Measurements from ENCODE around the gene GMDS.

The GMDS gene

GRCh38 chr6:1633366-1634021 is 611.9 kb downstream of the GMDS start:
- DNase-seq: no peak

DNA sequence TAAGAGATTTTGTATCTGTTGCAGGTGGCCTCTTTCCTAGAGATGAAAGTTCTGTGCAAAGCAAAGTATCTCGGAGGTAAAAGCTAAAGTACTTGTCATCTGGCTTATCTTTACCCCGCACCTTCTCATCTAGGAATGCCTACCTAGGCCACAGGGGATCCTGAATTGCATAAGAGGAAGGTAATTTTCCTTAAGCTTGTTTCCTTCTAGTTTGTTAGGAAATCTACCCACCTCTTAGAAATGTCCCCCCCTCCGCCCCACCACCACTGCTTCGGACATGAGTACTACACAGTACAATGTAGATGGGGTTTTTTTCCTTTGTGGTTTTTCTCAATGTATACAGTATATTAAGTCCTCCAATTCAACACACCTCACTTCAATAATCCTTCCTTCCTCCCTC is 614.2 kb downstream of the GMDS start:
- no peak for DNase-seq

DNA sequence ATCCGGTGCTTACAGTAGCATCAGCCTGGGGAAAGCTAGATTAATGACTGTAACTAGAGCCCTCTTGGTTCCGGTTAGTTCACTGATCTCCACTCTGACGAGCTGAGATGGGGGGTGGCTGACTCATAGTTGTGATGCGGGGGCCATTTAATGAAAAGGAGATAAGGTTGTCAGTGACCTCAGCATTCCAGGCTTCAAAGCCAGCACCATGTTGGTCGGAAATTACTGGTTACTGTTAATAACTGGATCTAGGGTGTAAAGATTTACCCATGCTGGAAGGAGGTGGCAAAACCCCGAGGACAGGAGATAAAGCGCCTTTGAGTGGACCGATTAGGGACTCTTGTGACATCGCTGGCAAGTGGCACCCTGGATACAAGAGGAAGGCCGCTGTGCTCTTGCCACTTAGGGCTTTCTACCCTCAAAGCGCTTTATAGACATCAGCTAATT is 614.6 kb downstream of the GMDS start:
- no peak for DNase-seq

GRCh38 chr6:1630212-1630770 is 615.1 kb downstream of the GMDS start:
- DNase-seq: no peak

GRCh38 chr6:1629316-1629715 is 616.1 kb downstream of the GMDS start:
- no peak for DNase-seq

DNA sequence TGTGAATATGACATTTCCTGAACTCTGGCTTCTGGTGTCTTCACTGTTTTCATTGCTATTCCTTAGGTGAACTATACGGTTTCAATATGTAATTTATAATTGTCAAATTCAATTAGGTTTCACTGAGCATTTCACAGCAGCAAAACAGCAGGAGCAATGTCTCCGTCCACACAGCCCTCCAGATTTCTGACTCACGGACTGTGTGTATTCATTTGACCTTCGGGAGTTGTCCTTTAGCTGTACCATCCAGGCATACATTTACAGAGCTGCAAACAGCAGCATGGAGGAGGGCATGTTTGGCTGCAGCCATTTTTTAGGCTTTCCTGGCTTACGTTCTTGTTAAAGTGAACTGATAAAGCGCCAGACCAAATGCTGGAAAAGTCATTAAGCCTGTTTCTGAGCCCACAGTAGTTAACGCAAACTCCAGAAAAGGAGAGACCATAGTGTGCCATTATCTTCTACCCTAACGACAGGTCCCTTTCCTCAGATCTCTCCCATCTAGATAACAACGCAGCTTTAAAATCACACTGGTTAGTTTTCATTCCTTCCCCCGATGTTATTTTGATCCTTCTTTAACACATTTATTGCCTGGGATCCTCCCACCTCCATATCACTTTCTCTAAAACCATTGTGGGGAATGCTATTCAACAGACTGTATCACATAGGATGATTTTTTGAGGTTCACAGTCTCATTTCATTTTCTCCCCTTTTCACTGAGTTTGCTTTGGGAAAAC is 617.4 kb downstream of the GMDS start:
- no peak for DNase-seq

GRCh38 chr6:1626481-1626880 is 618.9 kb downstream of the GMDS start:
- no peak for DNase-seq

GRCh38 chr6:1625794-1626435 is 619.5 kb downstream of the GMDS start:
- no peak for DNase-seq

- no peak for DNase-seq
Observed at GRCh38 chr6:1624851-1625781, 620.3 kb downstream of the GMDS start.

DNA sequence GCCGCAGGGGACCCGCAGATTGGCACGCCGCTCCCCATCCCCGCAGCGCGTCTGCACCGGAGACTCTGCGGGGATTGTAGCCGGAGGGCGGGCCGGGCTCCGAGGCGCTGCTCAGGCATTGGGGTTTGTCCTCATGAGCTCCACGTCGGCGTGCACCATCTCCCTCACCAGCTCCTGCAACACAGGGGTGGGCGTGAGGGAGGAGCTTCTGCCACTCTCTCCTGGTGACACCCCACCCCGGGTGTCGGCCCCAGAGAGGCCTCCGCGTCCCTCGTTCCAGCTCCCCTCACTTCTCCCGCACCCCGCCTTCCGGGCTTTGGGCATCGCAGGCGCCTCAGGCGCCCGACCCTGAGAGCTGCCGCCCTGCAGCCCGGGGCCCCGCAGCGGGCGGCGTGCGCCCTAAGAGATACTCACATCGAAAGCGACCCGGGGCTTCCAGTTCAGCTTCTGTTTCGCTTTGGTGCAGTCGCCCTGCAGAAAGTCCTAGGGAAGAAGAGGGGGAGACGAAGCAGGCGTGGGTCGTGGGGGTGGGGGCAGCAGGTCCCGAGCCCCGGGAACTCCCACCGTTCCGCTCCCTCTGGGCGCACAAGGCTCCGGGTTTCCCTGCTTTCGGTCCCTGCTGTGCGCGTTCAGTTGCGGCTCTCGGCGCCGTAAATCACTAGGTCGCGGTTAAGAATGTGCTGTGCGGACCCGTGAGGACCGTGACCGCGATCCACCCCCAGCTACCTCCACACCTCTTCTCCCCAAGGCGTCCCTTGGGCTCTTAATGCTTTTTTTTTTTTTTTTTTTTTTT is 621.2 kb downstream of the GMDS start:
- no peak for DNase-seq

GRCh38 chr6:1623769-1624057 is 621.7 kb downstream of the GMDS start:
- DNase-seq: no peak

DNA sequence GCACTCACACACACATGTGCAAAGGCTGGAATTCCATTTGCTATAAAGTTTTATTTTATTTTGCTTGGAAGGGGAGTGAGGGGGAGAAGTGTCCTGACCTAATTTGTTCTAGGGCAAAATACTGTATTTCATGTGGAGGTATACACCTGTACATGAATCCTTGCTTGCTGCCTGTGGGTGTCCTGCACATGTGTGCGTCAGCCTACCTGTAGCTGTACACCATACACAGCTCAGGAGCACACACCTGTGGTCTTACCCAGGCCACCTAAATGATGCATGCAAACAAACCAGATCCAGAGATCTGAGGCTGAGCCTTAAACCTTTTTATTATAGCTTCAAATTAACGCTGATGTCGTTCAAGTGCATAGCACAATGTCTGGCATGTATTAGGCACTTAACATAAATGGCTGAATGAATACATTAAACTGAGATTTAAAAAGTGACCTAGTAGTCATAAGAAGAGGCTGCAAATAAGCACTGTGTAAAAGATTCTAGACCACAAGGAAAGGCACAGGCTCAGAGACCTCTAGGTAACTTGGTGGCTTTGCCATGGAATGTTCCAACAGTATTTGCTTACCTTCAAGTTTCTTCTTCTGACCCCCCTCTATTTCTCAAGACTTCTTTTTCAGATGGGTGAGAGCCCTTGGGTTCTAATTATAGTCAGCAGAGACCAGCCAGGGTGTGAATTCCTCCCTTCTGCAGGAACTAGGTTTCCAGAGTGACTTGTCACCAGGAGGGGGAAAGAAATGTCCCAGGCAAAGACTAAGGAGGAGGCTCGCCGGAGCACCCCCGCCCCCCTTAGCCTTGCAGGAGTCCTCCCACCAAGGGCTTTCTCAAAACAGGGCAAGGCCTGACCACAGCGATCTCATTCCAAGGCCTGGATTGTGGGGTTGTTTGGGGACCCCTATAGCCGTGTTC is 622.3 kb downstream of the GMDS start:
- no peak for DNase-seq

- DNase-seq: no peak
Observed at GRCh38 chr6:1622220-1622850, 623.1 kb downstream of the GMDS start.

GRCh38 chr6:1621070-1621701 is 624.2 kb downstream of the GMDS start:
- DNase-seq: no peak

- no peak for DNase-seq
Observed at GRCh38 chr6:1620504-1621069, 624.8 kb downstream of the GMDS start.

- no peak for DNase-seq
Observed at GRCh38 chr6:1619673-1620503, 625.5 kb downstream of the GMDS start.

DNA sequence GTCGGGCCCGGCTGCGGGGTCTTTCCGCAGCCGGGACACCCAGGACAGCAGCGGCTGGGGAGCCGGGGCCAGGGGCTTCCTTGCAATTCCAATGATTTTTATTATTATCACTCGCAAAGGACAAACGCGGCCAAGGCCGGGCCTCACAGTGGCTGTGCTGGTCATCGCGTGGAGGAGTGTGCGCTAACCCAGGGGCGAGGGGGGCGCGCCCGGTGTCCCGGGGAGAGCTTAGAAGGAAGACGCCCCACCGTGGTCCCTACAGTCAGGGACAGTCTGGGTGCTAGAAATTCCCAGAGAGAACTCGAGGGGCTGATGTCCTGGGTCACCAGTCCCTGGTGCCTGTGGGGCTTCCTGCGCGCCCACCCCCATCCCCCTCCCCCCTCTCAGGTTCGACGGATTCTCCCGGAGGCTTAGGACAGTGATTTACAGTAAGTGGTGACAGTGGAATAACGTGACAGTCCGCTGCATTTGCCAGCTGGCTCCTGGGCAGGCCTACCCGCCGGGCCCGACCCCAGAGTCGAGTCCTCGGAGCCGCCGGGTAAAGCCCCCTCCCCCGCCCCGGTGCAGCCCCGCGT is 626.2 kb downstream of the GMDS start:
- DNase-seq: no peak
